ENCODE data around the gene PROK1. TPM values are rescaled to one million over a fixed set of nuclear protein-coding genes. Genes with fewer than 3 reads are reported as not detected.

PROK1 gene
- total RNA-seq, 2 experiments from 2014 or later, result not detected

DNA sequence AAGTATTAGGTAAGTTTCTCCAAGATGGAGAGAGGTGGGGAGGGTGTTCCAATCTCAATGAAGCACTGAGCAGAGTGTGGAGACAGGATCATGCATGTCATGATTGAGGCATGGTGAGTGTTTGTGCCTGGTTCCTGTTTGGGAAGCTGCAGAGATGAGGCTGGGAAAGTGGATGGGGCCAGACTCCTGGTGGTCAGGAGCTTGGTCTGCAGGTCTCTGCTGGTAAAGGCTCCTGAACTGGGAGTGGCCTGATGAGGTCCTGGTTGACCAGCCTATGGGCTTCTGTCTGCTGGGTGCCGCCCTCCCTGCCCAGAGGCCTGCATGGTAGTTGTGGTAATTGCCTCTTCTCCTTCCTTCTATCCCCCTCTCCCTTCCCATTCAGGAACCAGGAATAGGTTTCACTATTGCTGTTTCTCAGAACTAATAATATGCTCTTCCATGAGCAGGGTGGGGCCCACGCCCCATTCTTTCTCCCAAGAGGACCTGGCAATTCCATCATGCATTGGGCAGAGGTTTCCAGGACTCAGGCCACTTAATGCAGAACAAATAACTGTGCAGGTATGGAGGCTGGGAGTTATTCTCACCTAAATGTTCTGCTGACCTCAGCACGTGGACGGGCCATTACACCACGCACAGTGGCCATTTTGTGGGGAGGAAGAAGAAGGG lies 24.5 kb downstream of the PROK1 start:
- Histone ChIP-seq H3K36me3 (ENCODE audit: insufficient read depth, low read length) (no peaks in the 10 kb centered on the region), H3K9me3 (ENCODE audit: control insufficient read depth in 1 of 2, insufficient read depth in 1 of 2, low read length in 2 of 2) (no peaks in the 10 kb centered on the region), H3K4me3 (ENCODE audit: low read length) (no peak overlapping the region), H3K4me1 (ENCODE audit: insufficient read depth, low read length) (no peaks in the 10 kb centered on the region), H3K27me3 (ENCODE audit: control insufficient read depth in 1 of 2, insufficient read depth in 2 of 2, low read length in 2 of 2) (no peaks in the 10 kb centered on the region), H3K27ac (ENCODE audit: low read depth in 1 of 2, low read length in 2 of 2) (no peak overlapping the region)
- Mint-ChIP-seq H3K27me3 (peaks cover 6% of the 10 kb centered on the region), H3K9me3 (no peaks in the 10 kb centered on the region), H3K4me3 (no peak overlapping the region), H3K36me3 (ENCODE audit: low read depth) (no peaks in the 10 kb centered on the region), H3K27ac (no peak overlapping the region), H3K4me1 (ENCODE audit: low read depth) (no peaks in the 10 kb centered on the region)
- ChIA-PET POLR2A (no interaction called here), CTCF (no interaction called here)
- intact Hi-C loops (cut with DNase I, micrococcal nuclease), result no loop called here
- TF ChIP-seq, protein P1, sequence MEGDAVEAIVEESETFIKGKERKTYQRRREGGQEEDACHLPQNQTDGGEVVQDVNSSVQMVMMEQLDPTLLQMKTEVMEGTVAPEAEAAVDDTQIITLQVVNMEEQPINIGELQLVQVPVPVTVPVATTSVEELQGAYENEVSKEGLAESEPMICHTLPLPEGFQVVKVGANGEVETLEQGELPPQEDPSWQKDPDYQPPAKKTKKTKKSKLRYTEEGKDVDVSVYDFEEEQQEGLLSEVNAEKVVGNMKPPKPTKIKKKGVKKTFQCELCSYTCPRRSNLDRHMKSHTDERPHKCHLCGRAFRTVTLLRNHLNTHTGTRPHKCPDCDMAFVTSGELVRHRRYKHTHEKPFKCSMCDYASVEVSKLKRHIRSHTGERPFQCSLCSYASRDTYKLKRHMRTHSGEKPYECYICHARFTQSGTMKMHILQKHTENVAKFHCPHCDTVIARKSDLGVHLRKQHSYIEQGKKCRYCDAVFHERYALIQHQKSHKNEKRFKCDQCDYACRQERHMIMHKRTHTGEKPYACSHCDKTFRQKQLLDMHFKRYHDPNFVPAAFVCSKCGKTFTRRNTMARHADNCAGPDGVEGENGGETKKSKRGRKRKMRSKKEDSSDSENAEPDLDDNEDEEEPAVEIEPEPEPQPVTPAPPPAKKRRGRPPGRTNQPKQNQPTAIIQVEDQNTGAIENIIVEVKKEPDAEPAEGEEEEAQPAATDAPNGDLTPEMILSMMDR (IDR thresholded peaks at IDR 0.05), result no peak
- DNase-seq, result no peak
- ATAC-seq (ENCODE audit: poor library complexity), result no peak

DNA sequence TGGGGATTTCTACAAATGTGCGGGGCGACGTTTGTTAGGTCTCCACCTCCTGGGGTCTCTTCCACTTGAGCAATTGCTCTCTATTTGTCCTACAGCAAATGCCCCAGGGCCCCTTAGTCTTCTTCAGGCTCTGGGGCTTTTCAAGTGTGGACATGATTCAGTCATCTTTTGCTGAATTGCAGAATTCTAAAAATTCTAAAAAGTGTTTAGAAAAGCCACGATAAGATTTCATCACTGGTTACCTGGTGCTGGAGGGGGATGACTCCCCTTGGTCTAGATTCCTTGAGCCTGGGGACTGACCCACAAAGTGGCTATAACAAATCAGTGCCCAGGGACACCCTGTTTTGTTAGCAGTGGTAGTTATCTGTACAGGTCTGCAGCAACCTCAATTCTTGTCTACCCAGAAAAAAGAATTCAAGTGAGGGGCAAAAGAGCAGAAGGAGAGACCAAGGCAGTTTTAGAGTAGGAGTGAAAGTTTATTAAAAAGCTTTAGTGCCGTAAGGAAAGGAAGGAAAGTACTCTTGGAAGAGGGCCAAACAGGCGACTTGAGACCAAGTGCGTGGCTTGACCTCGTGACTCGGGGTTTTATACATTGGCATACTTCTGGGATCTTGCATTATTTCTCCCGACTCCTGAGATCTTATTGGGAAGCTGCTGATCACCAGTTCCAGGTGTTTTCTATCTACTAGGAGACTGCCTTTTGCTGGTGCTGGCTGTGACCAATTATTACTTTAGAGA lies 25.2 kb downstream of the PROK1 start:
- TF ChIP-seq, protein P1 (IDR thresholded peaks at IDR 0.05), result no peak

DNA sequence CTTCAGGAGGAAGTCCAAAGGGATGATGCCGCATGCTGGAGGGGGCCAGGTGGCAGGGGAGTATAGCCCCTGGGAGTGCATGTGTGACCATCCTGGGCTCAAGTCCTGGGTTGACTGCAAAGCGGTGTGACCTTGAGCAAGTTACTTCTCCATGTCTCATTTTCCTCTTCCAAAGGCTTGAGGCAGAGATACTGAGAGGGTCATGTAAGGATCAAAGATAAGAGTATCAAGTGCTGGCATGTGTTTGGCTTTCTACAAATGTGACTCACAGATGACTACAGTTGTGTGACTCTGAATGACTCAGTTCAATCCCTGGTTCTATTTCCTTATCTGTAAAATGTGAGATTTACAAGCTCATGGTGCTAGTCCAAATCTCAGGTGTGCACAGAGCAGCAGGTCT lies 26.1 kb downstream of the PROK1 start:
- TF ChIP-seq, protein P1 (IDR thresholded peaks at IDR 0.05), result no peak
- no peak for DNase-seq
- POLR2A ChIA-PET, result no interaction called here
- Histone ChIP-seq H3K4me3 (ENCODE audit: low read length) (no peak overlapping the region), H3K36me3 (ENCODE audit: insufficient read depth, low read length) (no peaks in the 10 kb centered on the region), H3K27ac (ENCODE audit: low read depth in 1 of 2, low read length in 2 of 2) (no peak overlapping the region), H3K9me3 (ENCODE audit: control insufficient read depth in 1 of 2, insufficient read depth in 1 of 2, low read length in 2 of 2) (no peaks in the 10 kb centered on the region), H3K27me3 (ENCODE audit: control insufficient read depth in 1 of 2, insufficient read depth in 2 of 2, low read length in 2 of 2) (no peaks in the 10 kb centered on the region), H3K4me1 (ENCODE audit: insufficient read depth, low read length) (no peaks in the 10 kb centered on the region)
- Mint-ChIP-seq H3K4me3 (no peak overlapping the region), H3K36me3 (ENCODE audit: low read depth) (no peaks in the 10 kb centered on the region), H3K4me1 (ENCODE audit: low read depth) (no peaks in the 10 kb centered on the region), H3K27me3 (peaks cover 6% of the 10 kb centered on the region), H3K27ac (no peak overlapping the region), H3K9me3 (no peaks in the 10 kb centered on the region)
- no peak for ATAC-seq (ENCODE audit: poor library complexity)
- CTCF ChIA-PET, result interaction anchor here (0.5 kb wide), 1 partner anchor 485 kb away, joined by 3 read pairs; no protein-coding TSS in a partner anchor
- intact Hi-C loops (cut with DNase I, micrococcal nuclease), result no loop called here

More for the DNA sequence above, 25.2 kb downstream of the PROK1 start:
- no peak for ATAC-seq (ENCODE audit: poor library complexity)
- Histone ChIP-seq H3K27me3 (ENCODE audit: control insufficient read depth in 1 of 2, insufficient read depth in 2 of 2, low read length in 2 of 2) (no peaks in the 10 kb centered on the region), H3K27ac (ENCODE audit: low read depth in 1 of 2, low read length in 2 of 2) (no peak overlapping the region), H3K36me3 (ENCODE audit: insufficient read depth, low read length) (no peaks in the 10 kb centered on the region), H3K4me3 (ENCODE audit: low read length) (no peak overlapping the region), H3K4me1 (ENCODE audit: insufficient read depth, low read length) (no peaks in the 10 kb centered on the region), H3K9me3 (ENCODE audit: control insufficient read depth in 1 of 2, insufficient read depth in 1 of 2, low read length in 2 of 2) (no peaks in the 10 kb centered on the region)
- Mint-ChIP-seq H3K27me3 (peaks cover 6% of the 10 kb centered on the region), H3K27ac (no peak overlapping the region), H3K4me3 (no peak overlapping the region), H3K4me1 (ENCODE audit: low read depth) (no peaks in the 10 kb centered on the region), H3K9me3 (no peaks in the 10 kb centered on the region), H3K36me3 (ENCODE audit: low read depth) (no peaks in the 10 kb centered on the region)
- POLR2A ChIA-PET, result no interaction called here
- intact Hi-C loops (cut with DNase I, micrococcal nuclease), result no loop called here
- CTCF ChIA-PET, result no interaction called here
- DNase-seq, result no peak

All from CD4-positive, alpha-beta T cell (primary cell).